ENCODE results near the gene NACC1. TPM values are rescaled to one million over a fixed set of nuclear protein-coding genes. Genes with fewer than 3 reads are reported as not detected.

The NACC1 gene
- polyA plus RNA-seq, 1 donor (not counting 4 experiments of a cell fraction or from before 2014, with no cell fraction given), result 32.9 TPM

DNA sequence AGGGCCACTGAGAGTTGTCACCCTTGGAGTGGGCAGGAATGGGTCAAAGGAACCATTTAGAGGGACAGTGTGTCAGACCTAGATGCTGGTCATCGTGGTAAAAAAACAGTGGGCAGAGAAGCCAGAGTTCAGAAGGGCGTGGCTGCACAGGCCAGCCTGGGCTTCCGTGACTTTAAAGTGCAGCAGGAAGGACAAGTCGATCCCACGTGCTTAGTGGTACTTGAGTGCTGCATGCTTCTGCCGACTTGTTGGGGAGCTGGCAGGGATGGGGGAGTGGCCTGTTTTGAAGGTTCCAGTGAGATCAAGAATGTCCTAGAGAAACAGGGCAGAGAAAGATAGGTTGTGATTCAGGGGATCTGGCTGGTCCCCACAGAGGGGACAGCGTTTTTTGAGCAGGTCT lies 32.4 kb upstream of the NACC1 start:
- Histone ChIP-seq H2AFZ (ENCODE audit: control insufficient read depth, low read length) (no peak overlapping the region), H3K4me3 (ENCODE audit: control insufficient read depth in 2 of 3, extremely low read depth in 1 of 3, insufficient read depth in 2 of 3, low read depth in 1 of 3, low read length in 3 of 3) (no peak overlapping the region), H3K9me1 (ENCODE audit: control insufficient read depth, extremely low read depth, insufficient read depth, low read length) (no peaks in the 10 kb centered on the region), H3K9ac (ENCODE audit: control insufficient read depth, extremely low read depth, insufficient read depth, low read length) (no peak overlapping the region), H3K9me3 (ENCODE audit: control insufficient read depth, low read depth, low read length) (no peaks in the 10 kb centered on the region), H3K36me3 (ENCODE audit: control insufficient read depth in 2 of 2, extremely low read depth in 1 of 2, insufficient read depth in 2 of 2, low read length in 2 of 2) (peaks cover 2 to 8% of the 10 kb centered on the region in 2 experiments), H3K27ac (ENCODE audit: control insufficient read depth, insufficient read depth, low read length) (no peak overlapping the region), H3K79me2 (ENCODE audit: control insufficient read depth, insufficient read depth, low read length) (no peaks in the 10 kb centered on the region), H4K20me1 (ENCODE audit: control insufficient read depth, extremely low read depth, insufficient read depth, low read length) (no peaks in the 10 kb centered on the region), H3K27me3 (ENCODE audit: control insufficient read depth, extremely low read depth, insufficient read depth, low read length) (no peaks in the 10 kb centered on the region), H3K4me1 (ENCODE audit: control insufficient read depth, extremely low read depth, insufficient read depth, low read length) (no peaks in the 10 kb centered on the region), H3K4me2 (ENCODE audit: control insufficient read depth, extremely low read depth, insufficient read depth, low read depth, low read length) (no peak overlapping the region)
- FAIRE-seq (no peak), DNase-seq (ENCODE audit: low read depth, low spot score) (no peak)
- no peak for TF ChIP-seq EZH2 (IDR thresholded peaks at IDR 0.05; ENCODE audit: low read length)
- TF ChIP-seq, protein P1, sequence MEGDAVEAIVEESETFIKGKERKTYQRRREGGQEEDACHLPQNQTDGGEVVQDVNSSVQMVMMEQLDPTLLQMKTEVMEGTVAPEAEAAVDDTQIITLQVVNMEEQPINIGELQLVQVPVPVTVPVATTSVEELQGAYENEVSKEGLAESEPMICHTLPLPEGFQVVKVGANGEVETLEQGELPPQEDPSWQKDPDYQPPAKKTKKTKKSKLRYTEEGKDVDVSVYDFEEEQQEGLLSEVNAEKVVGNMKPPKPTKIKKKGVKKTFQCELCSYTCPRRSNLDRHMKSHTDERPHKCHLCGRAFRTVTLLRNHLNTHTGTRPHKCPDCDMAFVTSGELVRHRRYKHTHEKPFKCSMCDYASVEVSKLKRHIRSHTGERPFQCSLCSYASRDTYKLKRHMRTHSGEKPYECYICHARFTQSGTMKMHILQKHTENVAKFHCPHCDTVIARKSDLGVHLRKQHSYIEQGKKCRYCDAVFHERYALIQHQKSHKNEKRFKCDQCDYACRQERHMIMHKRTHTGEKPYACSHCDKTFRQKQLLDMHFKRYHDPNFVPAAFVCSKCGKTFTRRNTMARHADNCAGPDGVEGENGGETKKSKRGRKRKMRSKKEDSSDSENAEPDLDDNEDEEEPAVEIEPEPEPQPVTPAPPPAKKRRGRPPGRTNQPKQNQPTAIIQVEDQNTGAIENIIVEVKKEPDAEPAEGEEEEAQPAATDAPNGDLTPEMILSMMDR (optimal IDR thresholded peaks at IDR 0.05 in 1 of 3, IDR thresholded peaks at IDR 0.05 in 1 of 3, conservative IDR thresholded peaks at IDR 0.05 in 1 of 3; ENCODE audit: extremely low read depth in 1 of 3, insufficient read depth in 2 of 3, low read length in 3 of 3), result no peak
- dilution Hi-C loops (cut with MboI; ENCODE audit: extremely low pct_ligation_motif_present, low sequenced_read_pairs), result no loop called here

DNA sequence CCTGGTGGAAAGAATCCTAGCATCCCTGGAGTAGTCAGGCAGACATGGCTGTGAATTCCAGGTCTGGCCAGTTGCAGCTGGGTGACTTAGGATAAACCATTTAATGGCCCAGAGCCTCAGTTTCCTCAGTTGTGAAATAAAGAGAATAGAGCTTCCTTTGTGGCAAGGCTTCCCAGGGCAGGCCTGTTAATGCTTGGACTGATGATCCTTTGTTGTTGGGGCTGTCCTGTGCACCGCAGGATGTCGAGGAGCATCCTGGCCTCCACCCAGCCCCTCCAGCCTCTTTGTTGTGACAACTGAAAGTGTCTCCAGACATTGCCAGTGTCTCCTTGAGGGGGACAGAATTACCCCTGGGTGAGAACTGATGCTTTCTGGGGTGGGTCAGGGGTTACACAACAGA lies 31.7 kb upstream of the NACC1 start:
- H3K27ac ChIP-seq (ENCODE audit: control insufficient read depth, insufficient read depth, low read length), result no peak overlapping the region
- H3K36me3 ChIP-seq (ENCODE audit: control insufficient read depth in 2 of 2, extremely low read depth in 1 of 2, insufficient read depth in 2 of 2, low read length in 2 of 2), result peaks cover 6 to 8% of the 10 kb centered on the region in 2 experiments
- no peak for FAIRE-seq
- no peak overlapping the region for H3K9ac ChIP-seq (ENCODE audit: control insufficient read depth, extremely low read depth, insufficient read depth, low read length)
- H3K4me2 ChIP-seq (ENCODE audit: control insufficient read depth, extremely low read depth, insufficient read depth, low read depth, low read length), result no peak overlapping the region
- no peak for TF ChIP-seq EZH2 (IDR thresholded peaks at IDR 0.05; ENCODE audit: low read length)
- TF ChIP-seq, protein P1 (optimal IDR thresholded peaks at IDR 0.05 in 1 of 3, IDR thresholded peaks at IDR 0.05 in 1 of 3, conservative IDR thresholded peaks at IDR 0.05 in 1 of 3; ENCODE audit: extremely low read depth in 1 of 3, insufficient read depth in 2 of 3, low read length in 3 of 3), result no peak
- H3K9me1 ChIP-seq (ENCODE audit: control insufficient read depth, extremely low read depth, insufficient read depth, low read length), result no peaks in the 10 kb centered on the region
- no peaks in the 10 kb centered on the region for H3K27me3 ChIP-seq (ENCODE audit: control insufficient read depth, extremely low read depth, insufficient read depth, low read length)
- no peaks in the 10 kb centered on the region for H3K9me3 ChIP-seq (ENCODE audit: control insufficient read depth, low read depth, low read length)
- no peaks in the 10 kb centered on the region for H3K4me1 ChIP-seq (ENCODE audit: control insufficient read depth, extremely low read depth, insufficient read depth, low read length)
- no peaks in the 10 kb centered on the region for H4K20me1 ChIP-seq (ENCODE audit: control insufficient read depth, extremely low read depth, insufficient read depth, low read length)
- no peaks in the 10 kb centered on the region for H3K79me2 ChIP-seq (ENCODE audit: control insufficient read depth, insufficient read depth, low read length)
- no peak overlapping the region for H3K4me3 ChIP-seq (ENCODE audit: control insufficient read depth in 2 of 3, extremely low read depth in 1 of 3, insufficient read depth in 2 of 3, low read depth in 1 of 3, low read length in 3 of 3)
- dilution Hi-C loops (cut with MboI; ENCODE audit: extremely low pct_ligation_motif_present, low sequenced_read_pairs), result no loop called here
- H2AFZ ChIP-seq (ENCODE audit: control insufficient read depth, low read length), result no peak overlapping the region
- DNase-seq (ENCODE audit: low read depth, low spot score), result no peak
